Medulla oblongata (tissue), 1 donor: ENCODE measurements around the gene KCNK1.
A peak's percentile ranks its signal among the peaks of the same experiment; 100 is the strongest.
"Not testable (repeated sequence)": the region's sequence is repeated elsewhere in the genome, so short reads cannot be mapped to it uniquely, and the experiment has no call there.

ENCODE experiments used
- DNase-seq: peaks from one replicate; pipeline ENCODE4 v3.0.0-alpha.2; 2015; ENCODE audit errors: extremely low spot score

The KCNK1 gene

GRCh38 chr1:233665575-233666270 is 51.8 kb downstream of the KCNK1 start:
- no peak for DNase-seq

DNA sequence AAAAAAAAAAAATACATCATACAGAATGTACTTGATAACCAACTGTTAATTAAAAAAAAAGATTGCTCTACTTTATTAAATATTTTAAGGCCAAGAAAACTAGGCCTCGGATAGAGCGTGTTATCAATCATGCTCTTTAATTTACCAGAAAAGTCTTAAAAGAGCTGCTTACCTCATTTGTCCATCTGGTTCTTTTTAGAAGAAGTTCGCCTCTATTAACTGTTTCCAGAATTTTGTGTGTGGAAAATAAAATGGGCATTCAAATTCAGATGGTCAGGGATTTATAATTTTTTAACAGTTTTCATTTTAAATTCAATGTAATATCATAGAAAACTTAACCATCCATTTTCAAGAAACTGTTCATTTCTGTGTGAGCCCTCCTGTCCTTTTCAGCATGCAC is 53.8 kb downstream of the KCNK1 start:
- DNase-seq = no peak

GRCh38 chr1:233668146-233668724 is 54.3 kb downstream of the KCNK1 start:
- no peak for DNase-seq

GRCh38 chr1:233668725-233669294 is 54.9 kb downstream of the KCNK1 start:
- no peak for DNase-seq

DNA sequence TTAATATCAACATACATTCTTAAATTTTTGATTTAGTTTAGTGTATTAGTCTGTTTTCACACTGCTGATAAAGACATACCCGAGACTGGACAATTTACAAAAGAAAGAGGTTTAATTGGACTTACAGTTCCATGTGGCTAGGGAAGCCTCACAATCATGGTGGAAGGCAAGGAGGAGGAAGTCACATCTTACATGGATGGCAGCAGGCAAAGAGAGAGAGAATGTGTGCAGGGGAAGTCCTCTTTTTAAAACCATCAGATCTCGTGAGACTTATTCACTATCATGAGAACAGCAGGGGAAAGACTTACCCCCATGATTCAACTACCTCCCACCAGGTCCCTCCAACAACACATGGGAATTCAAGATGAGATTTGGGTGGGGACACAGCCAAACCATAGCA is 56.5 kb downstream of the KCNK1 start:
- DNase-seq = not testable (repeated sequence)

- DNase-seq = peak; percentile 59
Observed at GRCh38 chr1:233671286-233671685, 57.4 kb downstream of the KCNK1 start.

- DNase-seq = no peak
Observed at GRCh38 chr1:233672732-233673131, 58.8 kb downstream of the KCNK1 start.

GRCh38 chr1:233673261-233673946 is 59.5 kb downstream of the KCNK1 start:
- DNase-seq = no peak

GRCh38 chr1:233673947-233674431 is 60.1 kb downstream of the KCNK1 start:
- no peak for DNase-seq

DNA sequence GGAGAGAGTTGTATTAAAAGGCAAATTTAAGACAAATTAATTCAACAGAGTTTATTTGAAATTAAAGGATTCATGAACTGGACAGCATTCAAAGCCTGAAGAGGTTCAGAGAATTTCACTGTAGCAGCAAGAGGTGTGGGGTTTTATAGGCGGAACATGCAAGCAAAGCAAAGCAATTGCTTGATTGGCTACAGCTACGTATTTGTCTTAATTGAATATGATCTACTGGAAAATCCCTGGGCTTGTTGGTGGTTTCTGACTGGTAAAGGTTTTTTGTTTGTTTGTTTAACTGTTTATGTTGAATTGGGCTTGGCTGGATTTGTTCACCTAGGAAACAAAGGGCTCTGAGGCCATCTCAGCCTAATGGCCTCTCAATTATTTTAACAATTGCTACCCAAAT is 61.5 kb downstream of the KCNK1 start:
- no peak for DNase-seq

DNA sequence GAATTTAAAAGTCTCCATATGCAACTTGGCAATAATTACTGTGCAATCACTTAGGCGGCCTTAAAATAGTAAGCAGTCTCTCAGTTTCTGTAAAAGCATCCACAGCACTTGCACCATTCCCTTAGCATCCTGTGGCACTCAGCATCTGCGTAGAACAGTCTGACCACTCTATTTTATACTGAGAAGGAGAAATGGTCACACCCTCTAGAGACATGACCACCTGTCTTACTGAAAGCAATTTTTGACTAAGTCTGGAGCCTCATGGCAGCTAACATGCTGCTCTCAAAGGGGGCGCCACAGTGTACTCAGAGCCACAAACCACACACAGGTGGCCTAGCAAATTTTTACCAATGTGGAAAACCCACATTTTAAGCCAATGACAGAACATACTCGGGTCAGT is 62.0 kb downstream of the KCNK1 start:
- DNase-seq = no peak

GRCh38 chr1:233677690-233678354 is 63.9 kb downstream of the KCNK1 start:
- no peak for DNase-seq

DNA sequence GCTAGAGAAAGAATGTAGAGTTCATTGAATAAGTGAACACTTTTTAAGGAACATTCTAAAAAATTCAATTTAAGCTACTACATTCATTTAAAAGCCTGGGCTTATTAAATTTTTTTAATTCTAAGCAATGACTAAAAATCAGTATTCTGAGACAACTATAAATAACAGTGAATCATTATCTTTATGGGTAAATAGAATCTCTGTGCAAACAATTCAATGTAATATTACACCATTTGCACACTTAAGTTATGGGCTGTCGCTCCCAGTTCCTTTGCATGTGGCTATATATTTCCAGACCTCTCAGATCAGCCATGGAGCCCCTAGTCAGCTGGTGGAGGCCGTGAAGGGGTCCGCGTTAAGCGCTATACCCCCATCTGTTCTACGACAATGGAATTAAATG is 65.1 kb downstream of the KCNK1 start:
- no peak for DNase-seq

GRCh38 chr1:233679591-233680373 is 65.9 kb downstream of the KCNK1 start:
- DNase-seq = no peak

DNA sequence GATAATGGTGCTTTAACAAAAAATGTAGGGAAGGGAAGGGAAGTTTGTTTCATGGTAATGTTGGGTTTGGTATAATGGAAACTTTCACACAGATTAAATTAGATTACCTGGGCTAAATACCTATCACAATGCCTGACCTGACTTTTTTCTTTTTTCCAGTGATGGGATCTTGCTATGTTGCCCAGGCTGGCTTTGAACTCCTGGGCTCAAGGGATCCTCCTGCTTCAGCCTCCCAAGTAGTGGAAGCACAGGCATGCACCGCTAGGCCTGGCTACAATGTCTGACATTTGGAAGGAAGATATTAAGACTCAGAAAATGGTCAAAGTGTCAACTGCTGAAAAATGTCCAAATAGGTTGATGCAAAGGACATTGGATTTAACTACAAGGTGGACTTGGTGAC is 67.4 kb downstream of the KCNK1 start:
- DNase-seq = no peak

DNA sequence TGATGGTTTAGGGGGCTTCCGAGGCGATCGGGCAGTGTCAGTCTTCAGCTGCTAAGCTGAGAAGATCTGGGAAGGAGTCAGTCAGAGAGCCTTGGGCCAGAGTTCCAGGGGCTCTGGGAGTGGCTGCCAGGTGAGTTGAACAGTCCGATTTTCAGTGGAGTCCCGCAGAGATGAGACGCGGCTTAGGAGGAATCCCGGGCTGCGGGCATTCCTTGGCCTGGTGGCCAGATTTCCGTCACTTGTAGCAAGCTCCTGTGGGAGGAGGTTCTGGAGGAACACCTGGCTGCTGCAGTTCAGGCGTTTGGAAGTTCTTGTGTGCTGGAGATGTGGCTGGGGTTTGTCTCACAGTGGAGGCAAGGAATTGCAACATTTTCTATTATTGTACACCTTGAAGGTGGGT is 72.7 kb downstream of the KCNK1 start:
- not testable (repeated sequence) for DNase-seq

DNA sequence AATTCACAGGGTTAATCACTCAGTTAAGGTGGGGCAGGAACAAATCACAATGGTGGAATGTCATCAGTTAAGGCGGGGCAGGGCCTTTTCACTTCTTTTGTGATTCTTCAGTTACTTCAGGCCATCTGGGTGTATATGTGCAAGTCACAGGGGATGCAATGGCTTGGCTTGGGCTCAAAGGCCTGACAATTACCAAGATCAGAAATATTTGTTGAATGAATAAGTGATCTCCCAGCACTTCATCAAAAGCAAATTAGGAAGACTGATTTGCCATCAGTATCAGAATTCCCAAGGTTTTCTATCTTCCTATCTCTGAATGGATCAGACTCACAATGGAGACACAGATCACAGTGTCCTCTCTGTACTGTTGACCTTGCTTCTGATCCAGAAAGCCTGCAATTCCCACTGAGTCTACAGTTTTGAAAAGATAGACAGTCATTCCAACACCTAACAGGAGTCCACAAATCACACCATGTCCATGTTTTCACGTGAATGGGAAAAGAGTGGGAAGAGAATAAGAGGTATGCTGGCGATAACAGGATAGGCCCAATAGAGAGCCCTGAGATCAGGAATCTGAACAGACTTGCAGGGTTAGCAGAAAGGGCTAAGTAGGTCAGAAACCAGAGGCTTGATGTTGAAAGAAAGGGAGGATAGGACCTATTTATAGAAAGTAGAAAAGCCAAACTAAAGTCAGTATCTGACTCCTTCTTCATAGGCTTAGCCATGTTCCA is 75.3 kb downstream of the KCNK1 start:
- no peak for DNase-seq

- no peak for DNase-seq
Observed at GRCh38 chr1:233689748-233690254, 75.9 kb downstream of the KCNK1 start.

DNA sequence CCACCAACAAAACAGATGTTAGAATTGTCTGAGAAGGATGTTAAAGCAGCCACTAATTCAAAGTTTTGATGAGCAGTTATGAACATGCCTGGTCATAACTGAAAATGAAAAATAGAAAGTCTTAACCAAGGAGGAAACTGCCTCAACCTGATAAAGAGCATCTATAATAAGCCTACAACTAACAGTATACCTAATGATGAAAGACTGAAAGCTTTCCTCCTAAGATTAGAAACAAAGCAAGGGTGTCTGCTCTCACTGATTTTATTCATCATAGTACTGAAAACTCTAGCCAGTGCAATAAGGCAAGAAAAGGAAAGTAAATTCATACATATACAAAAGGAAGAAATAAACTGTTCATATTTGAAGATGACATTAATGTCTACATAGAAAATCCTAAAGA is 82.0 kb downstream of the KCNK1 start:
- no peak for DNase-seq

- no peak for DNase-seq
Observed at GRCh38 chr1:233700338-233700737, 86.4 kb downstream of the KCNK1 start.
